Measurements from ENCODE around the gene KLHL29.

DNA sequence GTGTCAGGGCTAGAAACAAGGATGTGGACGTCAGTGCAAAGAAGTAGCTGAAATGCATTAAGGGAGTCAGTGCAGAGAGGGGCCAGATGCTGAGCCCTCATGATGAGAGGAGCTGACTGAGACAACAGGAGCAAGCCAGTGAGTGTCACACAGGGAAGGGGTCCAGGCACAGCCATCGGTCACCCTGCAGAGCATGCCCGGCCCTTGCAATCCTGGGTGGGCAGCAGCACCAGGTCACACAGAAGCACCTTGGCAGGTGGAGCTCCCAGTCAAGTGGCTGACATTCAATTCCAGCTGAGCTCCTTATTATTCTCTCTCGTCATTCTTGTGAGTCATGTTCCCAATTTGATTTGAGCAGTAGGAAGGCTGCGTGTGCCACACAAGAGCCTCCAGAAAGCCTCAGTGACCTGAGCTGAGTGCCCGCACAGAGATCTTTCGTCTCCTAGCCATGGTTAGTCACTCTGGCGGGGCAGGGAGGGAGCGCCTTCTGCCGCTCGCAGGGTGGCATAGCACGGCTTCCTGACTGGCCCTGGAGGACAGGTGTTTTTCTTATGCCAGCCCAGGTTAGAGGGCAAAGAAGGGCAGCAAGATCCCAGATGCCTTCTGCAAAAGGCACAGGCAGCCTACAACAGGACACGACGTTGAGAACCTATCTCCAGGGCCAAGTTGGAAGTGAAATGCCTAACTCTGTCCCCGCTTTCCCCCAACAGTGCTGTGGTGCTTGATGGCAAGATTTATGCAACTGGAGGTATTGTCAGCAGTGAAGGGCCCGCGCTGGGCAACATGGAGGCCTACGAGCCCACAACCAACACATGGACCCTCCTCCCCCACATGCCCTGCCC, 321.0 kb downstream of the KLHL29 start:
- TF ChIP-seq, protein P1, sequence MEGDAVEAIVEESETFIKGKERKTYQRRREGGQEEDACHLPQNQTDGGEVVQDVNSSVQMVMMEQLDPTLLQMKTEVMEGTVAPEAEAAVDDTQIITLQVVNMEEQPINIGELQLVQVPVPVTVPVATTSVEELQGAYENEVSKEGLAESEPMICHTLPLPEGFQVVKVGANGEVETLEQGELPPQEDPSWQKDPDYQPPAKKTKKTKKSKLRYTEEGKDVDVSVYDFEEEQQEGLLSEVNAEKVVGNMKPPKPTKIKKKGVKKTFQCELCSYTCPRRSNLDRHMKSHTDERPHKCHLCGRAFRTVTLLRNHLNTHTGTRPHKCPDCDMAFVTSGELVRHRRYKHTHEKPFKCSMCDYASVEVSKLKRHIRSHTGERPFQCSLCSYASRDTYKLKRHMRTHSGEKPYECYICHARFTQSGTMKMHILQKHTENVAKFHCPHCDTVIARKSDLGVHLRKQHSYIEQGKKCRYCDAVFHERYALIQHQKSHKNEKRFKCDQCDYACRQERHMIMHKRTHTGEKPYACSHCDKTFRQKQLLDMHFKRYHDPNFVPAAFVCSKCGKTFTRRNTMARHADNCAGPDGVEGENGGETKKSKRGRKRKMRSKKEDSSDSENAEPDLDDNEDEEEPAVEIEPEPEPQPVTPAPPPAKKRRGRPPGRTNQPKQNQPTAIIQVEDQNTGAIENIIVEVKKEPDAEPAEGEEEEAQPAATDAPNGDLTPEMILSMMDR (IDR thresholded peaks at IDR 0.05; ENCODE audit: extremely low read depth in 1 of 2, insufficient read depth in 1 of 2, low read depth in 1 of 2, low read length in 2 of 2) = no peak
- TF ChIP-seq MYC (IDR thresholded peaks at IDR 0.05; ENCODE audit: low read depth, low read length) = no peak

Data from endothelial cell of umbilical vein (primary cell).